ENCODE data around the gene IPPK. TPM values are rescaled to one million over a fixed set of nuclear protein-coding genes. Genes with fewer than 3 reads are reported as not detected.

Gene IPPK
- total RNA-seq, 4 donors from 2014 or later, result 6.3 to 15.7 (median 10.1) TPM

GRCh38 chr9:92650839-92651621, 18.9 kb downstream of the IPPK start:
- Histone ChIP-seq H3K27me3 (no peaks in the 10 kb centered on the region), H3K36me3 (peaks cover 0 to 50% (median 0%) of the 10 kb centered on the region in 3 donors), H3K9me3 (no peaks in the 10 kb centered on the region), H3K27ac (no peak overlapping the region), H3K4me3 (no peak overlapping the region), H3K4me1 (no peaks in the 10 kb centered on the region)
- TF ChIP-seq POLR2A (IDR thresholded peaks at IDR 0.05) (no peak), CTCF (IDR thresholded peaks at IDR 0.05) (no peak)
- peak in 1 of 3 donors; percentile 40 for DNase-seq

GRCh38 chr9:92650296-92650695, 19.6 kb downstream of the IPPK start:
- peak in 1 of 3 donors; percentile 4 for DNase-seq
- no peak overlapping the region for H3K27ac ChIP-seq
- peaks cover 0 to 52% (median 0%) of the 10 kb centered on the region in 3 donors for H3K36me3 ChIP-seq
- no peaks in the 10 kb centered on the region for H3K4me1 ChIP-seq
- H3K9me3 ChIP-seq, result no peaks in the 10 kb centered on the region
- no peak overlapping the region for H3K4me3 ChIP-seq
- TF ChIP-seq POLR2A (IDR thresholded peaks at IDR 0.05), result no peak
- TF ChIP-seq CTCF (IDR thresholded peaks at IDR 0.05), result no peak
- H3K27me3 ChIP-seq, result no peaks in the 10 kb centered on the region

- no peaks in the 10 kb centered on the region for H3K27me3 ChIP-seq
- no peak overlapping the region for H3K27ac ChIP-seq
- DNase-seq, result peak in 1 of 3 donors; percentile 40
- H3K9me3 ChIP-seq, result no peaks in the 10 kb centered on the region
- TF ChIP-seq POLR2A (IDR thresholded peaks at IDR 0.05) (no peak), CTCF (IDR thresholded peaks at IDR 0.05) (no peak)
- H3K4me3 ChIP-seq, result no peak overlapping the region
- peaks cover 0 to 49% (median 0%) of the 10 kb centered on the region in 3 donors for H3K36me3 ChIP-seq
- H3K4me1 ChIP-seq, result no peaks in the 10 kb centered on the region
Measured at GRCh38 chr9:92649007-92649406, 20.9 kb downstream of the IPPK start.

GRCh38 chr9:92648474-92648971, 21.4 kb downstream of the IPPK start:
- DNase-seq, result peak in 1 of 3 donors; percentile 24
- Histone ChIP-seq H3K4me3 (no peak overlapping the region), H3K27ac (no peak overlapping the region), H3K27me3 (no peaks in the 10 kb centered on the region), H3K4me1 (no peaks in the 10 kb centered on the region), H3K36me3 (peaks cover 0 to 51% (median 0%) of the 10 kb centered on the region in 3 donors), H3K9me3 (no peaks in the 10 kb centered on the region)
- TF ChIP-seq POLR2A (IDR thresholded peaks at IDR 0.05) (no peak), CTCF (IDR thresholded peaks at IDR 0.05) (no peak)

- no peak overlapping the region for H3K27ac ChIP-seq
- no peaks in the 10 kb centered on the region for H3K27me3 ChIP-seq
- no peak overlapping the region for H3K4me3 ChIP-seq
- peak in 1 of 3 donors; percentile 23 for DNase-seq
- H3K9me3 ChIP-seq, result no peaks in the 10 kb centered on the region
- no peaks in the 10 kb centered on the region for H3K4me1 ChIP-seq
- no peak for TF ChIP-seq CTCF (IDR thresholded peaks at IDR 0.05)
- TF ChIP-seq POLR2A (IDR thresholded peaks at IDR 0.05), result no peak
- H3K36me3 ChIP-seq, result peaks cover 0 to 57% (median 0%) of the 10 kb centered on the region in 3 donors
Measured at GRCh38 chr9:92647671-92648473, 22.1 kb downstream of the IPPK start.

Measured in Peyer's patch (tissue), 4 donors.